MCF 10A (cell line): ENCODE data around the gene PECR. TPM values are rescaled to one million over a fixed set of nuclear protein-coding genes. Genes with fewer than 3 reads are reported as not detected.

ENCODE experiments used
- BruUV-seq: library from RNA; stranded (reverse); fragments of 400-500 nt; replicated peaks from 2 replicates; lab custom pipeline; 2021; lab: Mats Ljungman, UMichigan
- CTCF ChIA-PET: fragments of 300-600 bp; sonication (Branson Sonifier 250); formaldehyde crosslinking; extraction: SDS; loops from one replicate; lab custom pipeline; 2021; ENCODE audit warnings: antibody characterized with exemption, inconsistent platforms; lab: Yijun Ruan, JAX
- POLR2A ChIA-PET: fragments of 300-600, 350-650 bp; sonication (Branson Sonifier 250); formaldehyde crosslinking; extraction: SDS; loops from one replicate; lab custom pipeline; 2020; ENCODE audit warnings: antibody characterized with exemption, inconsistent platforms; lab: Yijun Ruan, JAX
- DNase-seq: peaks from one replicate; pipeline ENCODE4 v3.0.0-alpha.2; 2018; ENCODE audit not compliant: unreplicated experiment
- H3K27ac Mint-ChIP-seq: one replicate; pipeline ENCODE4 v1.8.0; 2022; ENCODE audit warnings: mild to moderate bottlenecking, low read depth, mixed read lengths; ENCODE audit not compliant: unreplicated experiment
- H3K27me3 Mint-ChIP-seq: one replicate; pipeline ENCODE4 v1.8.0; 2022; ENCODE audit warnings: mixed read lengths; ENCODE audit not compliant: insufficient read depth, unreplicated experiment
- H3K36me3 Mint-ChIP-seq: one replicate; pipeline ENCODE4 v1.8.0; 2022; ENCODE audit warnings: mild to moderate bottlenecking, moderate library complexity, mixed read lengths; ENCODE audit not compliant: insufficient read depth, unreplicated experiment
- H3K4me1 Mint-ChIP-seq: one replicate; pipeline ENCODE4 v1.8.0; 2022; ENCODE audit warnings: mixed read lengths; ENCODE audit not compliant: insufficient read depth, unreplicated experiment
- H3K4me3 Mint-ChIP-seq: one replicate; pipeline ENCODE4 v1.8.0; 2022; ENCODE audit warnings: mild to moderate bottlenecking, moderate library complexity, mixed read lengths; ENCODE audit not compliant: unreplicated experiment
- H3K9me3 Mint-ChIP-seq: one replicate; pipeline ENCODE4 v1.8.0; 2022; ENCODE audit warnings: mixed read lengths; ENCODE audit not compliant: unreplicated experiment
- intact Hi-C: fragments of 100-400 bp; cut with micrococcal nuclease; formaldehyde crosslinking; loops from 2 replicates; pipeline ENCODE4 v1.14.1; 2022
- total RNA-seq: library from RNA; stranded (reverse); gene quantifications from 2 replicates; pipeline ENCODE4 v1.2.3, GENCODE V29; 2022
- TF ChIP-seq, protein P1 (sequence below): fragments of 200-600 bp; IDR thresholded peaks from one replicate; pipeline ENCODE4 v1.8.0; 2022; ENCODE audit warnings: antibody characterized with exemption, mild to moderate bottlenecking; ENCODE audit not compliant: unreplicated experiment

The PECR gene
- total RNA-seq, 1 experiment from 2014 or later, result 8.3 TPM

GRCh38 chr2:216057688-216058193, 23.9 kb downstream of the PECR start:
- BruUV-seq, result no TSS peak
- H3K27me3 Mint-ChIP-seq, result no peaks in the 10 kb centered on the region
- TF ChIP-seq, protein P1, sequence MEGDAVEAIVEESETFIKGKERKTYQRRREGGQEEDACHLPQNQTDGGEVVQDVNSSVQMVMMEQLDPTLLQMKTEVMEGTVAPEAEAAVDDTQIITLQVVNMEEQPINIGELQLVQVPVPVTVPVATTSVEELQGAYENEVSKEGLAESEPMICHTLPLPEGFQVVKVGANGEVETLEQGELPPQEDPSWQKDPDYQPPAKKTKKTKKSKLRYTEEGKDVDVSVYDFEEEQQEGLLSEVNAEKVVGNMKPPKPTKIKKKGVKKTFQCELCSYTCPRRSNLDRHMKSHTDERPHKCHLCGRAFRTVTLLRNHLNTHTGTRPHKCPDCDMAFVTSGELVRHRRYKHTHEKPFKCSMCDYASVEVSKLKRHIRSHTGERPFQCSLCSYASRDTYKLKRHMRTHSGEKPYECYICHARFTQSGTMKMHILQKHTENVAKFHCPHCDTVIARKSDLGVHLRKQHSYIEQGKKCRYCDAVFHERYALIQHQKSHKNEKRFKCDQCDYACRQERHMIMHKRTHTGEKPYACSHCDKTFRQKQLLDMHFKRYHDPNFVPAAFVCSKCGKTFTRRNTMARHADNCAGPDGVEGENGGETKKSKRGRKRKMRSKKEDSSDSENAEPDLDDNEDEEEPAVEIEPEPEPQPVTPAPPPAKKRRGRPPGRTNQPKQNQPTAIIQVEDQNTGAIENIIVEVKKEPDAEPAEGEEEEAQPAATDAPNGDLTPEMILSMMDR, result no peak
- peaks cover 14% of the 10 kb centered on the region for H3K36me3 Mint-ChIP-seq
- H3K4me1 Mint-ChIP-seq, result peaks cover 5% of the 10 kb centered on the region
- intact Hi-C loops, result no loop called here
- DNase-seq, result no peak
- H3K27ac Mint-ChIP-seq, result peak overlapping the region; percentile 28
- no peak overlapping the region for H3K4me3 Mint-ChIP-seq
- ChIA-PET CTCF (interaction anchor here (1.4 to 2.8 kb wide), 2 partner anchors 24 to 35 kb away, joined by 5 to 23 read pairs; no protein-coding TSS in a partner anchor), POLR2A (interaction anchor here (0.6 kb wide), 1 partner anchor 839 kb away, joined by 3 read pairs; no protein-coding TSS in a partner anchor)
- no peaks in the 10 kb centered on the region for H3K9me3 Mint-ChIP-seq

DNA sequence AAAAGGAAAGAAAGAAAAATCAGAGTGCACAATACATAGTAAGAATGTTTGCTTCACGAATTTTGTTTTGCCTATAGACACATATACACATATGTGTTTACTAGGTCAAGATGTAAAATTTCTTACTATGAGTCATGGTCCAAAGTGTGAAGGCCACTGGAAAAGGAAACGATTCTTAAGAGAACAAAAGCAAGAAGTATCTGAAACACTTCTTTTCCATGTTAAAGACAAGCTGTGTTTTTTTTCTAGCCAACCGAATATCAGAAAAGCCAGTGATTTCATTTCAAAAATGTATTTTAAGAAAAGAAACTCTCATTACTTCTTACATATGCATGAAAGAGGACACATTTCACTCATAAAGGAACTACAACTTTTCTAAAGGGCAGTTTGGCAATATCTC, 24.9 kb downstream of the PECR start:
- Mint-ChIP-seq H3K36me3 (peaks cover 8% of the 10 kb centered on the region), H3K4me3 (no peak overlapping the region), H3K27me3 (no peaks in the 10 kb centered on the region), H3K4me1 (peaks cover 5% of the 10 kb centered on the region), H3K9me3 (no peaks in the 10 kb centered on the region), H3K27ac (no peak overlapping the region)
- intact Hi-C loops, result no loop called here
- no peak for DNase-seq
- CTCF ChIA-PET, result interaction anchor here (0.6 kb wide), 1 partner anchor 51 kb away, joined by 3 read pairs; no protein-coding TSS in a partner anchor
- POLR2A ChIA-PET, result no interaction called here
- no TSS peak for BruUV-seq
- TF ChIP-seq, protein P1, result no peak

DNA sequence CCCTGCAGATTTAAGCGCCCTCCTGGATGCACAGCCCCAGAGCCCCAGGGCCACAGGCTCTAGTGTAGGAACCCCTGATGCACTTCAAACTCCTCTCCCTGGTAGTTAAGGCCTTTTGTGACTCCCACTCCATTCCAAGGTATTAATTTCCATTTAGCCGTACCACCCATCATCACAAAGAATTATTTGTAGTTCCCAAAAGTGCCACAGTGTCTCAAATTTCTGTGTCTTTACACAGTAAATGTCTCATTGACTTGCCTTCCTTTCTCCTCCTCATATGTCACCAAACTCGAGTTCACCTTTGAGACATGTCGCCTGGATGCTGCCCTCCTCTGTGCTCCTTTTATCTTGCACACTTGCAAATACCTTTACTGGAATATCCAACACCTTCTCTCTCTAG, 25.9 kb downstream of the PECR start:
- H3K4me3 Mint-ChIP-seq, result no peak overlapping the region
- POLR2A ChIA-PET, result no interaction called here
- DNase-seq, result no peak
- BruUV-seq, result no TSS peak
- intact Hi-C loops, result no loop called here
- CTCF ChIA-PET, result interaction anchor here (1.2 to 1.6 kb wide), 2 partner anchors 22 to 107 kb away, joined by 4 to 6 read pairs; no protein-coding TSS in a partner anchor
- H3K27me3 Mint-ChIP-seq, result no peaks in the 10 kb centered on the region
- H3K9me3 Mint-ChIP-seq, result no peaks in the 10 kb centered on the region
- no peak overlapping the region for H3K27ac Mint-ChIP-seq
- TF ChIP-seq, protein P1, result no peak
- H3K36me3 Mint-ChIP-seq, result peaks cover under 1% of the 10 kb centered on the region
- peaks cover 5% of the 10 kb centered on the region for H3K4me1 Mint-ChIP-seq

- no peaks in the 10 kb centered on the region for H3K9me3 Mint-ChIP-seq
- no TSS peak for BruUV-seq
- peaks cover 6% of the 10 kb centered on the region for H3K36me3 Mint-ChIP-seq
- H3K4me3 Mint-ChIP-seq, result no peak overlapping the region
- TF ChIP-seq, protein P1, result no peak
- DNase-seq, result no peak
- H3K27me3 Mint-ChIP-seq, result no peaks in the 10 kb centered on the region
- CTCF ChIA-PET, result interaction anchor here (1.1 to 2.4 kb wide), 2 partner anchors 18 to 29 kb away, joined by 4 to 16 read pairs; no protein-coding TSS in a partner anchor
- no peak overlapping the region for H3K27ac Mint-ChIP-seq
- H3K4me1 Mint-ChIP-seq, result no peaks in the 10 kb centered on the region
- POLR2A ChIA-PET, result no interaction called here
- intact Hi-C loops, result no loop called here
Measured at GRCh38 chr2:216052420-216052819, 29.2 kb downstream of the PECR start.
